Measurements from ENCODE around the gene GLIS1. TPM values are rescaled to one million over a fixed set of nuclear protein-coding genes. Genes with fewer than 3 reads are reported as not detected.

Gene GLIS1
- polyA plus RNA-seq, 1 donor (not counting 4 experiments of a cell fraction or from before 2014, with no cell fraction given) = not detected

- Histone ChIP-seq H3K4me2 (ENCODE audit: control insufficient read depth, extremely low read depth, insufficient read depth, low read depth, low read length) (no peak overlapping the region), H3K27ac (ENCODE audit: control insufficient read depth, insufficient read depth, low read length) (no peak overlapping the region), H4K20me1 (ENCODE audit: control insufficient read depth, extremely low read depth, insufficient read depth, low read length) (no peaks in the 10 kb centered on the region), H3K79me2 (ENCODE audit: control insufficient read depth, insufficient read depth, low read length) (no peaks in the 10 kb centered on the region), H3K27me3 (ENCODE audit: control insufficient read depth, extremely low read depth, insufficient read depth, low read length) (no peaks in the 10 kb centered on the region), H3K4me1 (ENCODE audit: control insufficient read depth, extremely low read depth, insufficient read depth, low read length) (no peaks in the 10 kb centered on the region), H3K36me3 (ENCODE audit: control insufficient read depth in 2 of 2, extremely low read depth in 1 of 2, insufficient read depth in 2 of 2, low read length in 2 of 2) (no peaks in the 10 kb centered on the region), H3K9me1 (ENCODE audit: control insufficient read depth, extremely low read depth, insufficient read depth, low read length) (no peaks in the 10 kb centered on the region), H3K9ac (ENCODE audit: control insufficient read depth, extremely low read depth, insufficient read depth, low read length) (no peak overlapping the region), H3K9me3 (ENCODE audit: control insufficient read depth, low read depth, low read length) (no peaks in the 10 kb centered on the region), H3K4me3 (ENCODE audit: control insufficient read depth in 2 of 3, extremely low read depth in 1 of 3, insufficient read depth in 2 of 3, low read depth in 1 of 3, low read length in 3 of 3) (no peak overlapping the region), H2AFZ (ENCODE audit: control insufficient read depth, low read length) (no peak overlapping the region)
- no peak for TF ChIP-seq EZH2 (IDR thresholded peaks at IDR 0.05; ENCODE audit: low read length)
- TF ChIP-seq, protein P1, sequence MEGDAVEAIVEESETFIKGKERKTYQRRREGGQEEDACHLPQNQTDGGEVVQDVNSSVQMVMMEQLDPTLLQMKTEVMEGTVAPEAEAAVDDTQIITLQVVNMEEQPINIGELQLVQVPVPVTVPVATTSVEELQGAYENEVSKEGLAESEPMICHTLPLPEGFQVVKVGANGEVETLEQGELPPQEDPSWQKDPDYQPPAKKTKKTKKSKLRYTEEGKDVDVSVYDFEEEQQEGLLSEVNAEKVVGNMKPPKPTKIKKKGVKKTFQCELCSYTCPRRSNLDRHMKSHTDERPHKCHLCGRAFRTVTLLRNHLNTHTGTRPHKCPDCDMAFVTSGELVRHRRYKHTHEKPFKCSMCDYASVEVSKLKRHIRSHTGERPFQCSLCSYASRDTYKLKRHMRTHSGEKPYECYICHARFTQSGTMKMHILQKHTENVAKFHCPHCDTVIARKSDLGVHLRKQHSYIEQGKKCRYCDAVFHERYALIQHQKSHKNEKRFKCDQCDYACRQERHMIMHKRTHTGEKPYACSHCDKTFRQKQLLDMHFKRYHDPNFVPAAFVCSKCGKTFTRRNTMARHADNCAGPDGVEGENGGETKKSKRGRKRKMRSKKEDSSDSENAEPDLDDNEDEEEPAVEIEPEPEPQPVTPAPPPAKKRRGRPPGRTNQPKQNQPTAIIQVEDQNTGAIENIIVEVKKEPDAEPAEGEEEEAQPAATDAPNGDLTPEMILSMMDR (optimal IDR thresholded peaks at IDR 0.05 in 1 of 3, IDR thresholded peaks at IDR 0.05 in 1 of 3, conservative IDR thresholded peaks at IDR 0.05 in 1 of 3; ENCODE audit: extremely low read depth in 1 of 3, insufficient read depth in 2 of 3, low read length in 3 of 3) = no peak
- FAIRE-seq = no peak
- dilution Hi-C loops (cut with MboI; ENCODE audit: extremely low pct_ligation_motif_present, low sequenced_read_pairs) = no loop called here
- no peak for DNase-seq (ENCODE audit: low read depth, low spot score)
Measured at GRCh38 chr1:53600561-53600960, 138.4 kb downstream of the GLIS1 start.

DNA sequence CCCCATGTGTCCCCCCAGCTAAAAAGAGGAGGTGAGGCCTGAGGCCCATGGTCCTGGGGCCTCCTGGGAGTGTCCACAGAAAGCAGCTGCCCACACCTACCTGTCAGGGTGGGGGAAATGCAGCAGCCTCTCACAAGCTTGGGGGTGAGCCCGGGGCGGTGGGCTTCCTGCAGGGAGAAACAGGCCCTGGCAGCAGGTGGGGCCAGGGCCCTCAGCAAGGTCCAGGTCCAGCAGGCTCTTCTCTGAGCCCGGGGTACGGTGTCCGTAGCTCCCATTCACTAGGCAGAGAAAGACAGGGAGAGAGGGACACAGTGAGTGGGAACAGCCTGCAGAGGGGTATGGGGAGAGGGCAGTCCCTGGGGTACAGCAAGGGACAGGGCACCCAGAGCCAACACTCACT, 139.0 kb downstream of the GLIS1 start:
- DNase-seq (ENCODE audit: low read depth, low spot score) (no peak), FAIRE-seq (no peak)
- dilution Hi-C loops (cut with MboI; ENCODE audit: extremely low pct_ligation_motif_present, low sequenced_read_pairs) = no loop called here
- Histone ChIP-seq H3K27me3 (ENCODE audit: control insufficient read depth, extremely low read depth, insufficient read depth, low read length) (no peaks in the 10 kb centered on the region), H3K9me1 (ENCODE audit: control insufficient read depth, extremely low read depth, insufficient read depth, low read length) (no peaks in the 10 kb centered on the region), H2AFZ (ENCODE audit: control insufficient read depth, low read length) (no peak overlapping the region), H3K4me3 (ENCODE audit: control insufficient read depth in 2 of 3, extremely low read depth in 1 of 3, insufficient read depth in 2 of 3, low read depth in 1 of 3, low read length in 3 of 3) (no peak overlapping the region), H3K27ac (ENCODE audit: control insufficient read depth, insufficient read depth, low read length) (no peak overlapping the region), H3K4me2 (ENCODE audit: control insufficient read depth, extremely low read depth, insufficient read depth, low read depth, low read length) (no peak overlapping the region), H3K36me3 (ENCODE audit: control insufficient read depth in 2 of 2, extremely low read depth in 1 of 2, insufficient read depth in 2 of 2, low read length in 2 of 2) (no peaks in the 10 kb centered on the region), H3K9ac (ENCODE audit: control insufficient read depth, extremely low read depth, insufficient read depth, low read length) (no peak overlapping the region), H4K20me1 (ENCODE audit: control insufficient read depth, extremely low read depth, insufficient read depth, low read length) (no peaks in the 10 kb centered on the region), H3K79me2 (ENCODE audit: control insufficient read depth, insufficient read depth, low read length) (no peaks in the 10 kb centered on the region), H3K4me1 (ENCODE audit: control insufficient read depth, extremely low read depth, insufficient read depth, low read length) (no peaks in the 10 kb centered on the region), H3K9me3 (ENCODE audit: control insufficient read depth, low read depth, low read length) (no peaks in the 10 kb centered on the region)
- TF ChIP-seq EZH2 (IDR thresholded peaks at IDR 0.05; ENCODE audit: low read length) = no peak
- TF ChIP-seq, protein P1 (optimal IDR thresholded peaks at IDR 0.05 in 1 of 3, IDR thresholded peaks at IDR 0.05 in 1 of 3, conservative IDR thresholded peaks at IDR 0.05 in 1 of 3; ENCODE audit: extremely low read depth in 1 of 3, insufficient read depth in 2 of 3, low read length in 3 of 3) = no peak

Data from keratinocyte (primary cell).